Small intestine (tissue), 7 donors: ENCODE measurements around the gene XKR8. TPM values are rescaled to one million over a fixed set of nuclear protein-coding genes. Genes with fewer than 3 reads are reported as not detected.
A peak's percentile ranks its signal among the peaks of the same experiment; 100 is the strongest.

Experiments used
- DNase-seq, 2 donors: peaks; one replicate each; pipeline versions ENCODE4 v3.0.0 to v3.0.0-alpha.2; 2013
- FAIRE-seq: peaks from 2 replicates; lab custom pipeline; 2012; peaks lifted over from hg19 to GRCh38; lab: Jason Lieb, UNC
- H3K27ac ChIP-seq, 3 donors: one replicate each; pipeline ENCODE4 v1.5.1; 2013; ENCODE audit warnings: low read length in 2 of 3, mild to moderate bottlenecking in 2 of 3, control low read depth in 1 of 3, inconsistent platforms in 1 of 3, low read depth in 1 of 3, moderate library complexity in 1 of 3
- H3K27me3 ChIP-seq, 3 donors: one replicate each; pipeline ENCODE4 v1.6.1; 2013; ENCODE audit warnings: low read length in 3 of 3, inconsistent platforms in 1 of 3; ENCODE audit not compliant: control insufficient read depth in 3 of 3, insufficient read depth in 3 of 3
- H3K36me3 ChIP-seq, 3 donors: one replicate each; pipeline ENCODE4 v1.6.1; 2013; ENCODE audit warnings: low read length in 3 of 3, inconsistent platforms in 1 of 3, low read depth in 1 of 3, mild to moderate bottlenecking in 1 of 3, moderate library complexity in 1 of 3; ENCODE audit not compliant: control insufficient read depth in 3 of 3, insufficient read depth in 2 of 3
- H3K4me1 ChIP-seq, 3 donors: one replicate each; pipeline ENCODE4 v1.6.1; 2013; ENCODE audit warnings: low read length in 2 of 3, inconsistent platforms in 1 of 3, low read depth in 1 of 3, mild to moderate bottlenecking in 1 of 3, moderate library complexity in 1 of 3; ENCODE audit not compliant: control insufficient read depth in 3 of 3, insufficient read depth in 2 of 3
- H3K4me3 ChIP-seq, 3 donors: one replicate each; pipeline ENCODE4 v1.5.1; 2013; ENCODE audit warnings: low read length in 3 of 3, control low read depth in 1 of 3, inconsistent platforms in 1 of 3, low read depth in 1 of 3, mild to moderate bottlenecking in 1 of 3, moderate library complexity in 1 of 3
- H3K9me3 ChIP-seq, 2 donors: one replicate each; pipeline ENCODE4 v1.6.1; 2013; ENCODE audit warnings: low read depth in 1 of 2, low read length in 1 of 2; ENCODE audit not compliant: control insufficient read depth in 2 of 2, insufficient read depth in 1 of 2
- WGBS, 3 donors: extraction: QIAGEN DNeasy Blood & Tissue Kit; methylation state at CpG; one replicate each; pipeline ENCODE4 v1.1.7; 2013; 5-methylcytosine and 5-hydroxymethylcytosine counted together
- polyA plus RNA-seq, 4 donors: library from polyadenylated mRNA; stranded (reverse) in 3 of 4; unstranded in 1 of 4; fragments of 200-250 nt in 3 of 4; fragments of 120-200 nt in 1 of 4; gene quantifications; one replicate each; pipeline versions ENCODE4 v1.2.1 to v1.2.3, GENCODE V29; 2013
- donor health status: healthy with polysubstance abuse.
- donor health status: control.
- donor health status: control.
- donor health status: Bipolar disorder and iron deficiency.
- donor health status: healthy.

XKR8 gene
- polyA plus RNA-seq, 4 donors, result 4.9 to 9.4 (median 7.4) TPM

DNA sequence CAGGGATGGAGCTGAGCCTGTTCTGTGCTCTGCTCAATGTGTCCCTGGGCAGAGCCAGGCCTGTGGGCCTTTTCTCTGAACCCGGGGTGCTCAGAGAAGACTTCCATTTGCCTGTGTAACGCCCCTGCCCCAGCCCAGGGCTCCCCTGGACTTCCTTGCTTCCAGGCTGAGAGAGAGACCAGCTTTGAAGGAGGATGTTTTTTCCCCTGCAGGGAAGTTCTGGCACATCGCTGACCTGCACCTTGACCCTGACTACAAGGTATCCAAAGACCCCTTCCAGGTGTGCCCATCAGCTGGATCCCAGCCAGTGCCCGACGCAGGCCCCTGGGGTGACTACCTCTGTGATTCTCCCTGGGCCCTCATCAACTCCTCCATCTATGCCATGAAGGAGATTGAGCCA, 14.8 kb upstream of the XKR8 start:
- no peak overlapping the region for H3K27ac ChIP-seq
- no peak overlapping the region for H3K4me3 ChIP-seq
- no peaks in the 10 kb centered on the region for H3K9me3 ChIP-seq
- peaks cover 0 to 47% (median 2%) of the 10 kb centered on the region in 3 donors for H3K36me3 ChIP-seq
- WGBS, 3 donors, result 77 to 92% (median 87%) methylated on average over 5 of the region's 5 CpGs
- FAIRE-seq (no peak), DNase-seq (no peak)
- no peaks in the 10 kb centered on the region for H3K4me1 ChIP-seq
- H3K27me3 ChIP-seq, result no peaks in the 10 kb centered on the region

DNA sequence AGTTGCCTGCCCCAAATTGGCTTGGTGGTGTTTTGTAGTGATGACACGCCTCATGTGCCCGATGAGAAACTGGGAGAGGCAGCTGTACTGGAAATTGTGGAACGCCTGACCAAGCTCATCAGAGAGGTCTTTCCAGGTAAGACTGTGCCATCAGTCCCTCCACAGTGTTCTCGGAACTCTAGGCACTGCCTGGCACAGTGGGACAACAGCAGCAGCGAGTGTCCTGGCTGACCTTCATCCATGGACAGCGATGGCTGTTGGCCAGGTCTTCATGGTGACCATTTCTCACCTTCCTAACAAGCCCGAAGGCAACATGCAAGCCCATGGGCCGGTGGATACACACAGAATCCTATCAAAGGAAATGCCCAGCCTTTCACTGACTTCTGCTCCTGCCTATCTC, 10.7 kb upstream of the XKR8 start:
- Histone ChIP-seq H3K9me3 (no peaks in the 10 kb centered on the region), H3K27me3 (no peaks in the 10 kb centered on the region), H3K4me3 (no peak overlapping the region), H3K27ac (no peak overlapping the region), H3K4me1 (peaks cover 0 to 6% (median 0%) of the 10 kb centered on the region in 3 donors), H3K36me3 (peaks cover 0 to 45% (median 2%) of the 10 kb centered on the region in 3 donors)
- DNase-seq (no peak), FAIRE-seq (no peak)
- 89 to 94% (median 91%) methylated on average over 8 of the region's 8 CpGs for WGBS, 3 donors

- Histone ChIP-seq H3K27me3 (no peaks in the 10 kb centered on the region), H3K4me3 (no peak overlapping the region), H3K4me1 (peaks cover 0 to 6% (median 0%) of the 10 kb centered on the region in 3 donors), H3K9me3 (no peaks in the 10 kb centered on the region), H3K27ac (peak overlapping the region in 2 of 3 donors; percentile 34 to 37), H3K36me3 (peaks cover 0 to 51% (median 2%) of the 10 kb centered on the region in 3 donors)
- WGBS, 3 donors, result 52 to 80% (median 64%) methylated on average over 3 of the region's 3 CpGs
- DNase-seq (no peak), FAIRE-seq (no peak)
Observed at GRCh38 chr1:27951396-27951795, 8.4 kb upstream of the XKR8 start.

GRCh38 chr1:27952147-27952546, 7.6 kb upstream of the XKR8 start:
- 18 to 55% (median 31%) methylated on average over 3 of the region's 3 CpGs for WGBS, 3 donors
- Histone ChIP-seq H3K27ac (peak overlapping the region; percentile 34 to 74 (median 36)), H3K4me1 (peaks cover 0 to 6% (median 0%) of the 10 kb centered on the region in 3 donors), H3K27me3 (no peaks in the 10 kb centered on the region), H3K4me3 (no peak overlapping the region), H3K36me3 (peaks cover 0 to 52% (median 2%) of the 10 kb centered on the region in 3 donors), H3K9me3 (no peaks in the 10 kb centered on the region)
- DNase-seq (peak; percentile 66 to 96), FAIRE-seq (no peak)

- FAIRE-seq (no peak), DNase-seq (no peak)
- Histone ChIP-seq H3K27ac (no peak overlapping the region), H3K27me3 (no peaks in the 10 kb centered on the region), H3K36me3 (peaks cover 0 to 45% (median under 1%) of the 10 kb centered on the region in 3 donors), H3K9me3 (no peaks in the 10 kb centered on the region), H3K4me3 (no peak overlapping the region), H3K4me1 (peaks cover 0 to 6% (median 0%) of the 10 kb centered on the region in 3 donors)
- WGBS, 3 donors, result 95 to 97% (median 95%) methylated on average over 10 of the region's 10 CpGs
Observed at GRCh38 chr1:27954186-27954585, 5.6 kb upstream of the XKR8 start.

- 89 to 96% (median 93%) methylated on average over 6 of the region's 6 CpGs for WGBS, 3 donors
- Histone ChIP-seq H3K4me3 (no peak overlapping the region), H3K27me3 (no peaks in the 10 kb centered on the region), H3K9me3 (no peaks in the 10 kb centered on the region), H3K4me1 (peaks cover 0 to 6% (median 0%) of the 10 kb centered on the region in 3 donors), H3K36me3 (peaks cover 0 to 39% (median 0%) of the 10 kb centered on the region in 3 donors), H3K27ac (no peak overlapping the region)
- FAIRE-seq (no peak), DNase-seq (no peak)
Observed at GRCh38 chr1:27955076-27955475, 4.7 kb upstream of the XKR8 start.

DNA sequence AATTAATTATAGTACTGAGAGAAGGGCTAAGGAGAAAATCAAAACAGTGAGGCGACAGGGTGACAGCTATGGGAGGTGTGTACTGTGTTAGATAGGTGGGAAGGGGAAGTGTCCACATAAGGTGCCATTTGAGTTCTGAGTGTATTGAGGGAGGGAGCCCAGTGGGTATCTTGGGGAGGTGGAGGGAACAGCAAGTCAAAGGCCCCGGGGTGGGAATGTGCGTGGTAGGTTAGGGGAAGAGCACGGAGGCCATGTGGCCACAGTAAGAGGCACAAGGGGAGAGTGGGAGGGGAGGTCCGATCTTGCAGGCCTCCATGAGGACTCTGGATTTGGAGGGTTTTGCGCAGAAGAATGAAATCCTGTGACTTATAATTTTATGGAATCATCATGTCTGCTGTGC, 3.0 kb upstream of the XKR8 start:
- no peak for FAIRE-seq
- H3K27me3 ChIP-seq, result no peaks in the 10 kb centered on the region
- WGBS, 3 donors, result 80 to 87% (median 84%) methylated on average over 6 of the region's 6 CpGs

GRCh38 chr1:27957655-27958054, 2.1 kb upstream of the XKR8 start:
- Histone ChIP-seq H3K27me3 (no peaks in the 10 kb centered on the region), H3K36me3 (peaks cover 0 to 43% (median 0%) of the 10 kb centered on the region in 3 donors), H3K4me3 (no peak overlapping the region), H3K9me3 (no peaks in the 10 kb centered on the region), H3K4me1 (peaks cover 0 to 11% (median 0%) of the 10 kb centered on the region in 3 donors), H3K27ac (no peak overlapping the region)
- DNase-seq (no peak), FAIRE-seq (no peak)
- WGBS, 3 donors, result 81 to 87% (median 85%) methylated on average over 5 of the region's 5 CpGs

More for the DNA sequence above, 3.0 kb upstream of the XKR8 start:
- no peak for DNase-seq
- no peaks in the 10 kb centered on the region for H3K9me3 ChIP-seq
- peaks cover 0 to 38% (median 0%) of the 10 kb centered on the region in 3 donors for H3K36me3 ChIP-seq
- H3K4me3 ChIP-seq, result no peak overlapping the region
- peaks cover 0 to 16% (median 0%) of the 10 kb centered on the region in 3 donors for H3K4me1 ChIP-seq
- no peak overlapping the region for H3K27ac ChIP-seq

DNA sequence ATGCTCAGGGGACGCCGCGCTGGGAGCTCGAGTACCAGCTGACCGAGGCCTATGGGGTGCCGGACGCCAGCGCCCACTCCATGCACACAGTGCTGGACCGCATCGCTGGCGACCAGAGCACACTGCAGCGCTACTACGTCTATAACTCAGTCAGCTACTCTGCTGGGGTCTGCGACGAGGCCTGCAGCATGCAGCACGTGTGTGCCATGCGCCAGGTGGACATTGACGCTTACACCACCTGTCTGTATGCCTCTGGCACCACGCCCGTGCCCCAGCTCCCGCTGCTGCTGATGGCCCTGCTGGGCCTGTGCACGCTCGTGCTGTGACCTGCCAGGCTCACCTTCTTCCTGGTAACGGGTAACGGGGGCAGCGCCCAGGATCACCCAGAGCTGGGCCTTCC, 1.3 kb upstream of the XKR8 start:
- Histone ChIP-seq H3K4me1 (peaks cover 0 to 10% (median 0%) of the 10 kb centered on the region in 3 donors), H3K27ac (no peak overlapping the region), H3K27me3 (no peaks in the 10 kb centered on the region), H3K9me3 (no peaks in the 10 kb centered on the region), H3K4me3 (no peak overlapping the region), H3K36me3 (peaks cover 0 to 49% (median 0%) of the 10 kb centered on the region in 3 donors)
- FAIRE-seq (no peak), DNase-seq (no peak)
- 92 to 95% (median 95%) methylated on average over 26 of the region's 26 CpGs for whole genome bisulfite sequencing, 3 donors
